ENCODE results near the gene GPC5. TPM values are rescaled to one million over a fixed set of nuclear protein-coding genes. Genes with fewer than 3 reads are reported as not detected.

The GPC5 gene
- total and polyA plus RNA-seq, 2 of the 8 experiments (the other 6 are each of a cell fraction or from before 2014, with no cell fraction given) = 0.20 to 0.39 TPM

- Histone ChIP-seq H3K4me1 (replicated peaks in 1 of 4; ENCODE audit: control insufficient read depth in 3 of 4, insufficient read depth in 4 of 4, low read length in 3 of 4) (no peaks in the 10 kb centered on the region), H3K4me2 (ENCODE audit: insufficient read depth in 1 of 2, low read depth in 2 of 2, low read length in 2 of 2) (no peak overlapping the region), H3K79me1 (ENCODE audit: low read depth, low read length) (no peaks in the 10 kb centered on the region), H2BK120ac (replicated peaks; ENCODE audit: low read depth, low read length) (no peak overlapping the region), H2BK15ac (ENCODE audit: low read length) (no peak overlapping the region), H2BK12ac (ENCODE audit: low read depth, low read length) (no peak overlapping the region), H3K9me3 (ENCODE audit: insufficient read depth in 2 of 2, low read depth in 1 of 2, low read length in 1 of 2) (no peaks in the 10 kb centered on the region), H3K4me3 (ENCODE audit: extremely low read depth in 1 of 4, insufficient read depth in 2 of 4, low read depth in 3 of 4, low read length in 4 of 4) (no peak overlapping the region), H3K23me2 (ENCODE audit: low read depth, low read length) (no peaks in the 10 kb centered on the region), H2BK20ac (ENCODE audit: low read length) (no peak overlapping the region), H4K5ac (ENCODE audit: insufficient read length, low read depth, low read length) (no peak overlapping the region), H4K91ac (replicated peaks; ENCODE audit: insufficient read length, low read length) (no peak overlapping the region), H4K8ac (ENCODE audit: extremely low read depth, insufficient read depth, low read length) (no peak overlapping the region), H2AFZ (ENCODE audit: low read length) (no peak overlapping the region), H3K9ac (replicated peaks in 1 of 4; ENCODE audit: extremely low read depth in 1 of 4, low read depth in 3 of 4, low read length in 3 of 4) (no peak overlapping the region), H2BK5ac (ENCODE audit: low read depth, low read length) (no peak overlapping the region), H3K18ac (ENCODE audit: extremely low read depth, low read length) (no peak overlapping the region), H3K27me3 (replicated peaks in 1 of 4; ENCODE audit: control insufficient read depth in 3 of 4, extremely low read depth in 1 of 4, insufficient read depth in 3 of 4, low read length in 3 of 4) (no peaks in the 10 kb centered on the region), H3K27ac (ENCODE audit: low read depth, low read length) (no peak overlapping the region), H3K23ac (ENCODE audit: insufficient read length) (no peak overlapping the region), H3K36me3 (ENCODE audit: control insufficient read depth in 2 of 4, insufficient read depth in 4 of 4, low read length in 3 of 4) (no peaks in the 10 kb centered on the region), H4K20me1 (replicated peaks in 1 of 2; ENCODE audit: control insufficient read depth in 1 of 2, insufficient read depth in 2 of 2, low read length in 2 of 2) (no peaks in the 10 kb centered on the region), H3K4ac (replicated peaks; ENCODE audit: insufficient read length, low read depth, low read length) (no peak overlapping the region), H3K79me2 (ENCODE audit: control insufficient read depth in 1 of 2, insufficient read depth in 2 of 2, low read length in 2 of 2) (no peaks in the 10 kb centered on the region), H3K56ac (replicated peaks; ENCODE audit: insufficient read length, low read depth, low read length) (no peak overlapping the region), H3K14ac (ENCODE audit: insufficient read length) (no peak overlapping the region), H2AK5ac (ENCODE audit: low read depth, low read length) (no peak overlapping the region)
- DNase-seq (ENCODE audit: low read depth in 1 of 2, low spot score in 2 of 2) (no peak), FAIRE-seq (no peak)
- ChIA-PET POLR2A (ENCODE audit: partially characterized antibody) (no interaction called here), CTCF (ENCODE audit: partially characterized antibody) (interaction anchor here (0.6 kb wide), 1 partner anchor 1806 kb away, joined by 4 read pairs; no protein-coding TSS in a partner anchor)
- TF ChIP-seq TAF1 (IDR thresholded peaks at IDR 0.05; ENCODE audit: low read depth, low read length) = no peak
- no peak for TF ChIP-seq KDM1A (IDR thresholded peaks at IDR 0.05; ENCODE audit: borderline replicate concordance, low read length)
- TF ChIP-seq RAD21 (IDR thresholded peaks at IDR 0.05 in 1 of 2, conservative IDR thresholded peaks at IDR 0.05 in 1 of 2; ENCODE audit: low read depth in 2 of 2, low read length in 2 of 2) = no peak
- TF ChIP-seq CEBPB (IDR thresholded peaks at IDR 0.05; ENCODE audit: low read depth, low read length) = no peak
- no peak for TF ChIP-seq KDM5A (IDR thresholded peaks at IDR 0.05; ENCODE audit: low read length)
- no peak for TF ChIP-seq SIRT6 (IDR thresholded peaks at IDR 0.05; ENCODE audit: low read length)
- TF ChIP-seq TAF7 (optimal IDR thresholded peaks at IDR 0.05; ENCODE audit: borderline replicate concordance, low read depth, low read length) = no peak
- WGBS, 2 experiments (ENCODE audit: extremely low coverage in 1 of 2, insufficient coverage in 1 of 2, insufficient read length in 1 of 2, insufficient replicate concordance in 2 of 2, low coverage in 1 of 2, low lambda C conversion rate in 2 of 2, missing lambda C conversion rate in 1 of 2) = 100% methylated on average over 1 of the region's 1 CpG; no CpG with 5 or more reads in 1 of the 2 experiments
Measured at GRCh38 chr13:92602560-92602959, 1204.1 kb downstream of the GPC5 start.

Measured in H1 (cell line).